Measurements from ENCODE around the gene KLF6. TPM values are rescaled to one million over a fixed set of nuclear protein-coding genes. Genes with fewer than 3 reads are reported as not detected.

KLF6 gene
- total RNA-seq, 6 experiments from 2014 or later = 25.2 to 86.4 (median 75.2) TPM

DNA sequence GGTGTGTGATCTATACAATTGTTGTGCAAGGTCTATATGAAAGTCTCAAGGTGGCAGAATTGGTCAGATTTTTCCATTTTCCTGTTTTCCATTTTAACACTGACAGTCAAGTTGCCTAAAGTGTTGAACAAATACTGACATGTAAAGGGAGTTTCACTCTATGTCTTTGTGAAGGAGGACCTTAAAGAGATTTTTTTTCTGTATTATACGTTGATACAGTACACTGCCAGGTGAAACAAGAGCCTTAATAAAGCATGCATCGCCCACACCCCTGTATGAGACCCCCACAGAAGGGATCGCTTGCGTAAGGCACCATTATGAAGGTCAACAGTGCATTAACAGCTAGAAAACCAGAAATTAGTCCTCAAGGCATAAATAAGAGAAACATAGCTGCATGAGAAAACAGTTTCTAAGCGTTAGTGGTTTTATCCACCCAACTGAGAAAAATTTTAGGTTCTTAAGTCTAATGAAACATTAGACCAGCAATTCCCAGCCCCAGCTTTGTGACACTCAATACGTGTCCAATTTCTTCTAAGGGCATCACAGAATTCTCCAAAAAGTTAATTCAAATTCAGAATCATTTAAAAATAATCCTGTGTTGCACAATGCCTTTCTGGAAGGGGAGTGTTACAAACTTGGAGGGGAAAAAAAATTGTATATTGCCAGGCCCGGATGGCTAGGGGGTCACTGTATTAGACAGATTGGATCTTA is 6.9 kb downstream of the KLF6 start:
- Histone ChIP-seq H3K9me3 (no peaks in the 10 kb centered on the region), H3K27ac (peak overlapping the region in 2 of 3 donors; percentile 22 to 67), H3K4me3 (no peak overlapping the region), H3K27me3 (no peaks in the 10 kb centered on the region), H3K4me1 (peaks cover 0 to 24% (median 5%) of the 10 kb centered on the region in 4 donors), H3K36me3 (peaks cover 14 to 66% (median 46%) of the 10 kb centered on the region in 4 donors)
- WGBS (ENCODE audit: insufficient coverage, low coverage, low lambda C conversion rate, missing lambda C conversion rate) = 69% methylated on average over 7 of the region's 7 CpGs
- no peak for DNase-seq
- TF ChIP-seq, protein P1, sequence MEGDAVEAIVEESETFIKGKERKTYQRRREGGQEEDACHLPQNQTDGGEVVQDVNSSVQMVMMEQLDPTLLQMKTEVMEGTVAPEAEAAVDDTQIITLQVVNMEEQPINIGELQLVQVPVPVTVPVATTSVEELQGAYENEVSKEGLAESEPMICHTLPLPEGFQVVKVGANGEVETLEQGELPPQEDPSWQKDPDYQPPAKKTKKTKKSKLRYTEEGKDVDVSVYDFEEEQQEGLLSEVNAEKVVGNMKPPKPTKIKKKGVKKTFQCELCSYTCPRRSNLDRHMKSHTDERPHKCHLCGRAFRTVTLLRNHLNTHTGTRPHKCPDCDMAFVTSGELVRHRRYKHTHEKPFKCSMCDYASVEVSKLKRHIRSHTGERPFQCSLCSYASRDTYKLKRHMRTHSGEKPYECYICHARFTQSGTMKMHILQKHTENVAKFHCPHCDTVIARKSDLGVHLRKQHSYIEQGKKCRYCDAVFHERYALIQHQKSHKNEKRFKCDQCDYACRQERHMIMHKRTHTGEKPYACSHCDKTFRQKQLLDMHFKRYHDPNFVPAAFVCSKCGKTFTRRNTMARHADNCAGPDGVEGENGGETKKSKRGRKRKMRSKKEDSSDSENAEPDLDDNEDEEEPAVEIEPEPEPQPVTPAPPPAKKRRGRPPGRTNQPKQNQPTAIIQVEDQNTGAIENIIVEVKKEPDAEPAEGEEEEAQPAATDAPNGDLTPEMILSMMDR (IDR thresholded peaks at IDR 0.05) = no peak
- TF ChIP-seq POLR2A (IDR thresholded peaks at IDR 0.05) = peak; percentile 37
- ATAC-seq = no peak
- intact Hi-C loops (cut with DNase I) = no loop called here

DNA sequence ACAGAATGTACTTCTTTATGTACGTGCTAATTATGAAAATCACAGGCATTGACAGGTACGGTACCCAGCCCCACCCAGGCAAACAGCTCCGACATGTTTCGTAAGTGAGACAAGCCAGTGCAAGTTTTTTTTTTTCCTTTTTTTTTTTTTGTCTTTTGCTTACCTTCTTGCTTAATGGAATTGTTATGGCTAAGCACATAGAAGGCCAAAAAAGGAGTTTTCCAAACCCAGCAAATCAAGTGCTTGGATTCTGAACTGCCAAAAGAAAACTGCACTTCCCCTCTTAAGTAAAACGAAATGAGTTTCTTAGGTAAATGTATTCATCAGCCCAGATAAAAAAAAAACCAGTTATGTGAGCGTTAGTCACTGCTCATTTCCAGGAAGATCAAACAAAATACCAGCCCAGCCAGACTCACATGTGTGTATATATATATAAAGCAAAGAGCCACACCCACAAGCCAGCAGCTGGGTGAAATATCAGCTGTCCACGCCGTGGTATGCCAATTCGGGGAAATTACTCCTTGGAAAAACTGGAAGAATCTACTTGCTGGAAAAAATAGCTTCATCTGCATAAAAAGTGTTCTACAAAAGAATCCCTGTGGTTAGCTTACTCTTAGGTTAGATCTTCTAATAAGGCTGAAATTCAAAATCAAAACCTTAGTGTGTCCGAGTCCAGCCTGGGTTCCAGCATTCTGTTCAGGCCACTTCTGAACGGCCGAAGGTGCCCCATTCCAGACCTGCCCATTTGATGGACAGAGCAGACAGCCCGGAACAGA is 8.0 kb downstream of the KLF6 start:
- peak in 3 of 4 donors; percentile 3 to 10 (median 4) for ATAC-seq
- TF ChIP-seq, protein P1 (IDR thresholded peaks at IDR 0.05) = no peak
- TF ChIP-seq POLR2A (IDR thresholded peaks at IDR 0.05) = peak; percentile 45
- H3K27me3 ChIP-seq = no peaks in the 10 kb centered on the region
- peaks cover 0 to 17% (median 5%) of the 10 kb centered on the region in 4 donors for H3K4me1 ChIP-seq
- H3K27ac ChIP-seq = peak overlapping the region; percentile 22 to 67 (median 34)
- no peak overlapping the region for H3K4me3 ChIP-seq
- WGBS (ENCODE audit: insufficient coverage, low coverage, low lambda C conversion rate, missing lambda C conversion rate) = 51% methylated on average over 13 of the region's 13 CpGs
- no peaks in the 10 kb centered on the region for H3K9me3 ChIP-seq
- peaks cover 14 to 62% (median 44%) of the 10 kb centered on the region in 4 donors for H3K36me3 ChIP-seq
- intact Hi-C loops (cut with DNase I) = no loop called here
- no peak for DNase-seq

DNA sequence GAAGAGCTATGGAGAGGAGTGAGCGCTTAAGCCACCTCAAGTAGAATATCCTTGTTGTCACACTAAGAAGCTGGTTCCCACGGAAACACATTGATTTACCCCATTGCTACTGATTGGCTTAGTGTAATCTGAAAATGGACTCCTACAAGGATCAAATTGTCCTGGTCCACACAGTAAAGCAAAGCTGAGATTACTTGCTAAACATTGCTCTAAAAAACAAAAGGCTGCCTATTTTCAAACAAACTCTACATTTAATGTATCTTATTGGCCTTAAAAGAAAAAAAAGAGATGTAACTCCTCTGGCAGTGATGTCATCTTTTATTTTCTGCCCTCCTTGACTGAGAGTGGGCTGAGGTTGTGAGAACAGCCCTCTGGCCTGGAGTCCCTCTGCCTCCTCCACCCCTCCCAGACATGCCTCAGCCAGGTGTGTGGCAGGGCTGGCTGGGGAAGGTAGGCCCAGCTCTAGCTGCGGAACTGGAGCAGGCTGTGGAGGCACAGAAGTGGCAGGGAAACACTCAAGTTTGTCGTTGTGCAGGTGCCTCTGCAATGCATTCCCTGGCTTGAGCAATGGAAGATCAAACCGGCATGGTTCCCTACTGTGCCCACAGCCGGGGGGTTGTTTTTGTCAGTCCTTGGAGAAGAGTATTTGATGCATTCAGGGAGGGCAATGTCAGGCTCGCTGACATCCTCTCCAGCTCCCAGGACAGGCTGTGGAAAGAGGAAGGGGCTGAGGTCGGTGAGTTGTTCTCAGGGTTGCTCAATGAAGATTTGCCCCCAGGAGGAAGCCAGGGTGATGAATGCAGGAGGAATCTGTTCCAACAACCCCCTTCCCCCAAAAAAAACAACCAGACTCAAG is 9.1 kb downstream of the KLF6 start:
- DNase-seq (peak in 2 of 3 donors; percentile 41 to 57), ATAC-seq (peak; percentile 21 to 44 (median 35))
- peak; percentile 67 for TF ChIP-seq POLR2A (IDR thresholded peaks at IDR 0.05)
- TF ChIP-seq, protein P1 (IDR thresholded peaks at IDR 0.05) = no peak
- intact Hi-C loops (cut with DNase I) = no loop called here
- Histone ChIP-seq H3K27me3 (no peaks in the 10 kb centered on the region), H3K36me3 (peaks cover 14 to 51% (median 38%) of the 10 kb centered on the region in 4 donors), H3K4me1 (peaks cover 0 to 7% (median 2%) of the 10 kb centered on the region in 4 donors), H3K4me3 (no peak overlapping the region), H3K9me3 (no peaks in the 10 kb centered on the region), H3K27ac (peak overlapping the region; percentile 45 to 67 (median 48))
- WGBS (ENCODE audit: insufficient coverage, low coverage, low lambda C conversion rate, missing lambda C conversion rate) = 55% methylated on average over 5 of the region's 8 CpGs

Measured in right lobe of liver (tissue), 6 donors.